Measurements from ENCODE around the gene HIVEP3. TPM values are rescaled to one million over a fixed set of nuclear protein-coding genes. Genes with fewer than 3 reads are reported as not detected.

Gene HIVEP3
- total RNA-seq, 1 experiment from 2014 or later = 0.55 TPM

GRCh38 chr1:41908288-41908895, 10.3 kb downstream of the HIVEP3 start:
- ATAC-seq (no peak), DNase-seq (ENCODE audit: low spot score) (no peak)
- TF ChIP-seq ZMAT4 (CRISPR knock-in tag; IDR thresholded peaks at IDR 0.05) (no peak), MLX (CRISPR knock-in tag; IDR thresholded peaks at IDR 0.05) (no peak), IRF1 (CRISPR knock-in tag; IDR thresholded peaks at IDR 0.05) (no peak), ATF6 (CRISPR knock-in tag; IDR thresholded peaks at IDR 0.05) (no peak), CREB1 (CRISPR knock-in tag; IDR thresholded peaks at IDR 0.05) (no peak), FOXP1 (CRISPR knock-in tag; IDR thresholded peaks at IDR 0.05; ENCODE audit: borderline replicate concordance) (no peak)
- Mint-ChIP-seq H3K4me1 (peaks cover 8% of the 10 kb centered on the region; the same call in 1 of the 2 replicates), H3K27me3 (ENCODE audit: low read depth) (no peaks in the 10 kb centered on the region; the same call in none of the 2 replicates), H3K9me3 (peaks cover 11% of the 10 kb centered on the region), H3K27ac (no peak overlapping the region), H3K4me3 (no peak overlapping the region), H3K36me3 (no peaks in the 10 kb centered on the region)
- CTCF ChIA-PET = no interaction called here
- POLR2A ChIA-PET = no interaction called here

- H3K4me1 Mint-ChIP-seq = peaks cover 5% of the 10 kb centered on the region; the same call in 1 of the 2 replicates
- CTCF ChIA-PET = no interaction called here
Observed at GRCh38 chr1:41907446-41907845, 11.3 kb downstream of the HIVEP3 start.

GRCh38 chr1:41906943-41907342, 11.8 kb downstream of the HIVEP3 start:
- Mint-ChIP-seq H3K27ac (no peak overlapping the region), H3K36me3 (no peaks in the 10 kb centered on the region), H3K4me1 (peaks cover 10% of the 10 kb centered on the region), H3K9me3 (peaks cover 11% of the 10 kb centered on the region), H3K27me3 (ENCODE audit: low read depth) (no peaks in the 10 kb centered on the region; the same call in none of the 2 replicates), H3K4me3 (no peak overlapping the region)
- ChIA-PET CTCF (interaction anchor here (0.7 kb wide), 1 partner anchor 129 kb away, joined by 3 read pairs; no protein-coding TSS in a partner anchor), POLR2A (no interaction called here)
- ATAC-seq (no peak), DNase-seq (ENCODE audit: low spot score) (no peak)
- TF ChIP-seq ZNF512 (CRISPR knock-in tag; IDR thresholded peaks at IDR 0.05; ENCODE audit: borderline replicate concordance) (no peak), ZNF425 (CRISPR knock-in tag; conservative IDR thresholded peaks at IDR 0.05) (no peak), RELA (CRISPR knock-in tag; IDR thresholded peaks at IDR 0.05; ENCODE audit: borderline replicate concordance) (no peak), ZNF671 (CRISPR knock-in tag; IDR thresholded peaks at IDR 0.05) (no peak), JAZF1 (CRISPR knock-in tag; IDR thresholded peaks at IDR 0.05) (no peak), AFF4 (CRISPR knock-in tag; IDR thresholded peaks at IDR 0.05; ENCODE audit: borderline replicate concordance) (no peak), IRF1 (CRISPR knock-in tag; IDR thresholded peaks at IDR 0.05) (no peak), SP1 (CRISPR knock-in tag; conservative IDR thresholded peaks at IDR 0.05) (no peak)

More at GRCh38 chr1:41907446-41907845, 11.3 kb downstream of the HIVEP3 start:
- POLR2A ChIA-PET = no interaction called here
- no peak for TF ChIP-seq MYBL2 (CRISPR knock-in tag; IDR thresholded peaks at IDR 0.05)
- no peak for TF ChIP-seq ZMAT4 (CRISPR knock-in tag; IDR thresholded peaks at IDR 0.05)
- TF ChIP-seq TP53 (CRISPR knock-in tag; IDR thresholded peaks at IDR 0.05) = no peak
- TF ChIP-seq ATF3 (CRISPR knock-in tag; conservative IDR thresholded peaks at IDR 0.05) = no peak
- no peak for TF ChIP-seq ZNF232 (CRISPR knock-in tag; IDR thresholded peaks at IDR 0.05)
- H3K36me3 Mint-ChIP-seq = no peaks in the 10 kb centered on the region
- H3K4me3 Mint-ChIP-seq = no peak overlapping the region
- H3K27me3 Mint-ChIP-seq (ENCODE audit: low read depth) = no peaks in the 10 kb centered on the region; the same call in none of the 2 replicates
- H3K9me3 Mint-ChIP-seq = peaks cover 11% of the 10 kb centered on the region
- no peak for ATAC-seq
- no peak for DNase-seq (ENCODE audit: low spot score)
- H3K27ac Mint-ChIP-seq = no peak overlapping the region

All from WTC11 (cell line).